Liver (tissue), 9 donors: ENCODE measurements around the gene TOP3A. TPM values are rescaled to one million over a fixed set of nuclear protein-coding genes. Genes with fewer than 3 reads are reported as not detected.

Source experiments
- DNase-seq: peaks from one replicate; pipeline ENCODE4 v3.0.0-alpha.2; 2017; ENCODE audit warnings: low spot score
- H3K27ac ChIP-seq, 2 donors: one replicate each; pipeline ENCODE4 v1.7.0; 2013; ENCODE audit warnings: inconsistent platforms in 2 of 2, low read length in 2 of 2, control low read depth in 1 of 2, low read depth in 1 of 2, mild to moderate bottlenecking in 1 of 2
- H3K27me3 ChIP-seq, 4 donors: one replicate each; pipeline versions ENCODE4 v1.6.1 to v1.7.0; 2013; ENCODE audit warnings: low read length in 3 of 4, inconsistent platforms in 1 of 4, mild to moderate bottlenecking in 1 of 4, moderate library complexity in 1 of 4; ENCODE audit not compliant: control insufficient read depth in 4 of 4, insufficient read depth in 4 of 4
- H3K36me3 ChIP-seq, 4 donors: one replicate each; pipeline versions ENCODE4 v1.6.1 to v1.7.0; 2013; ENCODE audit warnings: low read length in 3 of 4, mild to moderate bottlenecking in 3 of 4, low read depth in 1 of 4, moderate library complexity in 1 of 4; ENCODE audit not compliant: control insufficient read depth in 4 of 4, insufficient read depth in 3 of 4
- H3K4me1 ChIP-seq, 4 donors: one replicate each; pipeline versions ENCODE4 v1.6.1 to v1.7.0; 2013; ENCODE audit warnings: low read length in 3 of 4, mild to moderate bottlenecking in 3 of 4, moderate library complexity in 1 of 4; ENCODE audit not compliant: control insufficient read depth in 4 of 4, insufficient read depth in 4 of 4
- H3K4me3 ChIP-seq, 3 donors: one replicate each; pipeline versions ENCODE4 v1.6.1 to v1.7.0; 2013; ENCODE audit warnings: low read length in 3 of 3, control low read depth in 1 of 3, low read depth in 1 of 3, mild to moderate bottlenecking in 1 of 3
- H3K9ac ChIP-seq, 2 donors: one replicate each; pipeline ENCODE4 v1.7.0; 2013; ENCODE audit warnings: low read length in 2 of 2, mild to moderate bottlenecking in 2 of 2, moderate library complexity in 2 of 2, control low read depth in 1 of 2, low read depth in 1 of 2
- H3K9me3 ChIP-seq, 4 donors: one replicate each; pipeline versions ENCODE4 v1.6.1 to v1.7.0; 2013; ENCODE audit warnings: low read length in 3 of 4; ENCODE audit not compliant: control insufficient read depth in 4 of 4
- EGR1 ChIP-seq, 2 donors: IDR thresholded peaks; 2 replicates each; pipeline ENCODE4 v1.6.1; 2016 to 2018; ENCODE audit warnings: antibody characterized with exemption in 2 of 2, low read depth in 2 of 2
- FOXA1 ChIP-seq: IDR thresholded peaks from 2 replicates; pipeline ENCODE4 v1.6.1; 2016; ENCODE audit warnings: antibody characterized with exemption
- FOXA2 ChIP-seq: IDR thresholded peaks from 2 replicates; pipeline ENCODE4 v1.6.1; 2016; ENCODE audit warnings: antibody characterized with exemption
- HNF4A ChIP-seq, 2 donors: conservative IDR thresholded peaks; 2 replicates each; pipeline ENCODE4 v1.6.1; 2016; ENCODE audit warnings: antibody characterized with exemption in 2 of 2, mild to moderate bottlenecking in 2 of 2
- HNF4G ChIP-seq: IDR thresholded peaks from 2 replicates; pipeline ENCODE4 v1.6.1; 2016; ENCODE audit warnings: antibody characterized with exemption
- JUND ChIP-seq, 2 donors: IDR thresholded peaks; 2 replicates each; pipeline ENCODE4 v1.6.1; 2016; ENCODE audit warnings: antibody characterized with exemption in 2 of 2
- NR2F2 ChIP-seq: IDR thresholded peaks from 2 replicates; pipeline ENCODE4 v1.6.1; 2016; ENCODE audit warnings: antibody characterized with exemption
- RAD21 ChIP-seq, 2 donors: IDR thresholded peaks; 2 replicates each; pipeline ENCODE4 v1.6.1; 2016; ENCODE audit warnings: antibody characterized with exemption in 2 of 2, mild to moderate bottlenecking in 2 of 2
- YY1 ChIP-seq: IDR thresholded peaks from 2 replicates; pipeline ENCODE4 v1.6.1; 2016; ENCODE audit warnings: antibody characterized with exemption, mild to moderate bottlenecking
- WGBS: extraction: QIAGEN DNeasy Blood & Tissue Kit; methylation state at CpG from one replicate; pipeline ENCODE4 v1.1.7; 2013; 5-methylcytosine and 5-hydroxymethylcytosine counted together
- polyA plus RNA-seq, 2 donors: library from polyadenylated mRNA; stranded (reverse) in 1 of 2; unstranded in 1 of 2; fragments of 200-250 nt in 1 of 2; fragments of >200 nt in 1 of 2; fragmentation: Nextera tagmentation in 1 of 2; extraction: Ambion mirVana in 1 of 2; gene quantifications; one replicate each; pipeline versions ENCODE4 v1.2.1 to v1.2.3, GENCODE V29; 2013 to 2015
- total RNA-seq, 2 donors: library from RNA; depleted of rRNA; stranded (reverse); fragments of >200 nt; gene quantifications; one replicate each; pipeline ENCODE4 v1.2.3, GENCODE V29; 2014
- TF ChIP-seq, protein P1 (sequence below): fragments of 150-350 bp; IDR thresholded peaks from 2 replicates; pipeline ENCODE4 v1.5.1; 2017; ENCODE audit warnings: improper control_type of control experiment, low read depth, low read length; ENCODE audit not compliant: missing input control
- TF ChIP-seq, protein P2 (sequence below): IDR thresholded peaks from 2 replicates; pipeline ENCODE4 v1.6.1; 2016; ENCODE audit warnings: antibody characterized with exemption
- TF ChIP-seq, protein P3 (sequence below): IDR thresholded peaks from 2 replicates; pipeline ENCODE4 v1.6.1; 2016; ENCODE audit warnings: antibody characterized with exemption
- TF ChIP-seq, protein P4 (sequence below): IDR thresholded peaks from 2 replicates; pipeline ENCODE4 v1.6.1; 2016; ENCODE audit warnings: antibody characterized with exemption
- donor health status: healthy.
- donor health status: healthy.
- donor health status: healthy.
- donor health status: healthy.
- donor health status: healthy.

Gene TOP3A
- total and polyA plus RNA-seq, 4 donors: 6.6 to 37.5 (median 14.3) TPM

DNA sequence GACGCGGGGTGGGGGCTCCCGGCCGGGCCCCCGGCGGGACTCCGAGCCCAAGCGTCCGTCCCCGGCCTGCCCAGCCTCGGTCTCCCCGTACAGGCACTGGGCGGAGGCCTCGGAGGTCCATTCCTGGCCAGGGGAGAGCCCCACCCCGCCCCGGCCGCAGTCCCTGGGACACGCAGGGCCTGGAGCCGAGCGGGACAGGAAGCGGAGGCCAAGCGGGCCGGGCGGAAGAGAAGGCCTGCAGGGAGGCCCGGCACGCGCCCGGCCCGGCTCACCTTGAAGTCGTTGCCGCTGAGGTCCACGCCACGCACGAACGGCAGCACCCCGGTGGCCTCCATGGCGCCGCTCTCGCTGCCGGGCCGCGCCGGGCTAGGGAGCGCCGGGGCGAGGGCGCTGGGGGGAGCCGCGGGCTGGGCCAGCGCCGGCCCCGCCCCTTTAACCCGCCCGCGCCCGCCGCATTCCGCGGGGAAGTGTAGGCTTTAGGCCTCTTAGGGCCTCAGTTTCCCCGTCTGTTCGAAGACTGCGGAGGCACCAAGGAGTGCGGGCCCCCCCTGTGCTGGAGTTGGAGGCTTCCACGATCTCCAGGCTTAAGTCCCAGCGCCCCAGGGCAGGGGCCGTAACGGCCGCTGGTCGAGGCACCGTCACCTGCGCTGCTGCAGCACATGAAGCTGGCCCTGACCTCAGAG is 56.3 kb downstream of the TOP3A start, which contains the start of gene FLII:
Gene FLII, minus strand, starts transcription at position 383 of the 683 bp plus-strand sequence. Its CDS starts 48 bp downstream, at position 335.
- peak; percentile 67 for DNase-seq
- H3K36me3 ChIP-seq: peaks cover 5 to 18% (median 14%) of the 10 kb centered on the region in 4 donors

DNA sequence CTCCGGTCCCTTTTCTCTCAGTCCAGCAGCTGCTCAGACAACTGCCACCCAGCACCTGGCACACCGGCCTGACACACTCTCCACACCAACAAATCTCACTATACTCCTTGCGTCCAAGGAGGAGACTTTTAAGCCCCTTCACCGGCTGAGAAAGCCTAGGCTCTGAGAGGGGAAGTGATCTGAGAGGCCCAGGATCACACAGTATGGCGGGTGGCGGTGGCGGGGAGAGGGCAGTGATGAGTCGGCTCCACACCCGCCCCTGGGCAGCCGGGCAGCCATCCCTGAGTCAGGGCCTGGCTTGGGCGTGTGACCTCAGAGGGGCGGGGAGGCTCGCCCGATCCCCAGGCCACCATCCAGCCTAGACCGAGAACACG is 56.8 kb downstream of the TOP3A start:
- under 1% methylated on average over 16 of the region's 16 CpGs for WGBS
- H3K4me1 ChIP-seq: peaks cover 24 to 53% (median 33%) of the 10 kb centered on the region in 4 donors
- H3K9me3 ChIP-seq: no peaks in the 10 kb centered on the region
- TF ChIP-seq YY1 (peak; percentile 86), NR2F2 (no peak)
- DNase-seq: peak; percentile 64
- H3K4me3 ChIP-seq: peak overlapping the region; percentile 83 to 92 (median 88)
- H3K9ac ChIP-seq: peak overlapping the region; percentile 66 to 72
- H3K36me3 ChIP-seq: peaks cover 3 to 18% (median 16%) of the 10 kb centered on the region in 4 donors
- H3K27ac ChIP-seq: peak overlapping the region; percentile 88 to 89
- no peaks in the 10 kb centered on the region for H3K27me3 ChIP-seq

More for the DNA sequence above, 56.3 kb downstream of the TOP3A start, which contains the start of gene FLII:
- peak within 1 kb of the TSS; percentile 83 to 92 (median 88) for H3K4me3 ChIP-seq
- peak within 1 kb of the TSS; percentile 88 to 89 for H3K27ac ChIP-seq
- 1% methylated on average over 71 of the region's 71 CpGs for WGBS
- H3K9ac ChIP-seq: peak within 1 kb of the TSS; percentile 66 to 72
- H3K27me3 ChIP-seq: no peaks in the 10 kb centered on the region
- TF ChIP-seq, protein P1, sequence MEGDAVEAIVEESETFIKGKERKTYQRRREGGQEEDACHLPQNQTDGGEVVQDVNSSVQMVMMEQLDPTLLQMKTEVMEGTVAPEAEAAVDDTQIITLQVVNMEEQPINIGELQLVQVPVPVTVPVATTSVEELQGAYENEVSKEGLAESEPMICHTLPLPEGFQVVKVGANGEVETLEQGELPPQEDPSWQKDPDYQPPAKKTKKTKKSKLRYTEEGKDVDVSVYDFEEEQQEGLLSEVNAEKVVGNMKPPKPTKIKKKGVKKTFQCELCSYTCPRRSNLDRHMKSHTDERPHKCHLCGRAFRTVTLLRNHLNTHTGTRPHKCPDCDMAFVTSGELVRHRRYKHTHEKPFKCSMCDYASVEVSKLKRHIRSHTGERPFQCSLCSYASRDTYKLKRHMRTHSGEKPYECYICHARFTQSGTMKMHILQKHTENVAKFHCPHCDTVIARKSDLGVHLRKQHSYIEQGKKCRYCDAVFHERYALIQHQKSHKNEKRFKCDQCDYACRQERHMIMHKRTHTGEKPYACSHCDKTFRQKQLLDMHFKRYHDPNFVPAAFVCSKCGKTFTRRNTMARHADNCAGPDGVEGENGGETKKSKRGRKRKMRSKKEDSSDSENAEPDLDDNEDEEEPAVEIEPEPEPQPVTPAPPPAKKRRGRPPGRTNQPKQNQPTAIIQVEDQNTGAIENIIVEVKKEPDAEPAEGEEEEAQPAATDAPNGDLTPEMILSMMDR: no peak
- TF ChIP-seq FOXA1 (no peak), RAD21 (IDR thresholded peaks at IDR 0.05) (no peak), FOXA2 (no peak), HNF4A (conservative IDR thresholded peaks at IDR 0.05) (no peak), NR2F2 (no peak), EGR1 (IDR thresholded peaks at IDR 0.05; ENCODE audit: low read depth in 2 of 2) (no peak), HNF4G (no peak), YY1 (no peak), JUND (IDR thresholded peaks at IDR 0.05) (no peak)
- TF ChIP-seq, protein P2, sequence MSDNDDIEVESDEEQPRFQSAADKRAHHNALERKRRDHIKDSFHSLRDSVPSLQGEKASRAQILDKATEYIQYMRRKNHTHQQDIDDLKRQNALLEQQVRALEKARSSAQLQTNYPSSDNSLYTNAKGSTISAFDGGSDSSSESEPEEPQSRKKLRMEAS: no peak
- TF ChIP-seq, protein P3, sequence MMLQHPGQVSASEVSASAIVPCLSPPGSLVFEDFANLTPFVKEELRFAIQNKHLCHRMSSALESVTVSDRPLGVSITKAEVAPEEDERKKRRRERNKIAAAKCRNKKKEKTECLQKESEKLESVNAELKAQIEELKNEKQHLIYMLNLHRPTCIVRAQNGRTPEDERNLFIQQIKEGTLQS: no peak
- TF ChIP-seq, protein P4, sequence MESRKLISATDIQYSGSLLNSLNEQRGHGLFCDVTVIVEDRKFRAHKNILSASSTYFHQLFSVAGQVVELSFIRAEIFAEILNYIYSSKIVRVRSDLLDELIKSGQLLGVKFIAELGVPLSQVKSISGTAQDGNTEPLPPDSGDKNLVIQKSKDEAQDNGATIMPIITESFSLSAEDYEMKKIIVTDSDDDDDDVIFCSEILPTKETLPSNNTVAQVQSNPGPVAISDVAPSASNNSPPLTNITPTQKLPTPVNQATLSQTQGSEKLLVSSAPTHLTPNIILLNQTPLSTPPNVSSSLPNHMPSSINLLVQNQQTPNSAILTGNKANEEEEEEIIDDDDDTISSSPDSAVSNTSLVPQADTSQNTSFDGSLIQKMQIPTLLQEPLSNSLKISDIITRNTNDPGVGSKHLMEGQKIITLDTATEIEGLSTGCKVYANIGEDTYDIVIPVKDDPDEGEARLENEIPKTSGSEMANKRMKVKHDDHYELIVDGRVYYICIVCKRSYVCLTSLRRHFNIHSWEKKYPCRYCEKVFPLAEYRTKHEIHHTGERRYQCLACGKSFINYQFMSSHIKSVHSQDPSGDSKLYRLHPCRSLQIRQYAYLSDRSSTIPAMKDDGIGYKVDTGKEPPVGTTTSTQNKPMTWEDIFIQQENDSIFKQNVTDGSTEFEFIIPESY: no peak
- no peaks in the 10 kb centered on the region for H3K9me3 ChIP-seq
- H3K4me1 ChIP-seq: peaks cover 24 to 48% (median 33%) of the 10 kb centered on the region in 4 donors
